Stromal cell of bone marrow (primary cell): Measurements from ENCODE around the gene GPRC5C.

Experiments used
- DNase-seq: peaks from one replicate; pipeline ENCODE4 v3.0.0-alpha.2; 2012; ENCODE audit warnings: low read depth

The GPRC5C gene

GRCh38 chr17:74452841-74453661 lies 21.2 kb downstream of the GPRC5C start:
- no peak for DNase-seq

DNA sequence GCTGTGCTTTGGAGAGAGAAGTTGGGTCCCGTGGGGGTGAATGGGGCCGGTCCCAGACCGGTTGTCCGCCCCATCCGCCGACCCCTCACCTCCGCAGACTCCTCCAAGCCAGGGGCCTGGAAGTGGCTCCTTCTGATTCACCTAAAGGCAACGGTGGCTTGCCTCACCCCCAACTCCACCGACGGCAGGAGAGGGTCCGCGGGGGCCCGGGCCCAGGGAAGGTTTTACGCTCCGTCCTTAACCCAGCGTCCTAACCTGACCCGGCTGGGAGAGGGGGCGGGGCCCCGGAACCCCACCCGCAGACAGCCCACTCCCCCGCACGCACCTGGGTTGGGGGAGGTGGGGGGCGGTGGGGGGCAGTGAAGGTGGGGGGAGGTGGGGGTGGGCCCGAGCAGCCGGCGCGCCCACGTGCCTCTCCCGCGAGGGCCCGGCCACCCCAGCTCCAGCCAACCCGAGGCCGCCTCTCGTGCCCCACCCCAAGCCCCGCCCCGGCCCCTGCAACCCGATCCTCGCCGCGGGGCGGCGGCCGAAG lies 21.8 kb downstream of the GPRC5C start:
- DNase-seq, result peak; percentile 35

DNA sequence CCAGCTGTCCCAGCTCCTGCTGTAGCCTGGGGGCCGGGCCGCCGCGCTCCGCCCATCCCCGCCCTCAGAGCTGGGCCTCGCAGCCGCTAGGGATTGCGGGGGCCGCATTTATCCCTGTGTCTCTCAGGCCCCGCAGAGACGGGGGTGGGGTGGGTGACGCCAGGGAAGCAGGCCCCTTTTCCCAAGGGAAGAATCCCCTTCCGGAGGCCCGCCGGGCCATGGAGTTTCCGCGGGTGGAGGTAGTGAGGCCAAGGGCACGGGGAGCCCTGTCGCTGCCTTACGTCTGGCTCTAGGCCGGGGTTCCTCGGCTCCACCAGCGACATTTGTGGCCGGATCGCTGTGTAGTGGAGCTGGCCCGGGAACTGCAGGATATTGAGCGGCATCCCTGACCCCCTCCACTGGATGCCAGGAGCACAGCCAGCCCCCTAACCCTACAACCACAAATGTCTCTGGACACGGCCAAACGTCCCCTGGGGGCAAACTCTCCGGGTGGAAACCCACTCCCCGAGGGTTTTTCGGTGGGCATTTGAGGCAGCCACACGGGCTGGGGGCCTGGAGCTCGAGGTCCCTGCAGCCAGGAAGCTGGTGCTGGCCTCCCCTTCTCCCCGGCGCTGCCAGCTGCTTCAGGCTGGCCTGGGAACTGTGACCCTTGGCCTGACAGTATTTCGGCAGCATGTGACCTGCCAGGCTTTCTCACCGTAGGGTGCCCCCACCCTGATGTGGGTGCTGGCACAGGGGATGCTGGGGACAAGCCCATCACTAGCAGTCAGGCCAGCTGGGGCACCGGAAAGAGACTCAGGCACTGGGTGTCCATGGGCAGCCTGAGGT lies 22.5 kb downstream of the GPRC5C start:
- no peak for DNase-seq

GRCh38 chr17:74455025-74455545 lies 23.2 kb downstream of the GPRC5C start:
- DNase-seq, result no peak

- no peak for DNase-seq
Observed at GRCh38 chr17:74455821-74456220, 23.9 kb downstream of the GPRC5C start.

DNA sequence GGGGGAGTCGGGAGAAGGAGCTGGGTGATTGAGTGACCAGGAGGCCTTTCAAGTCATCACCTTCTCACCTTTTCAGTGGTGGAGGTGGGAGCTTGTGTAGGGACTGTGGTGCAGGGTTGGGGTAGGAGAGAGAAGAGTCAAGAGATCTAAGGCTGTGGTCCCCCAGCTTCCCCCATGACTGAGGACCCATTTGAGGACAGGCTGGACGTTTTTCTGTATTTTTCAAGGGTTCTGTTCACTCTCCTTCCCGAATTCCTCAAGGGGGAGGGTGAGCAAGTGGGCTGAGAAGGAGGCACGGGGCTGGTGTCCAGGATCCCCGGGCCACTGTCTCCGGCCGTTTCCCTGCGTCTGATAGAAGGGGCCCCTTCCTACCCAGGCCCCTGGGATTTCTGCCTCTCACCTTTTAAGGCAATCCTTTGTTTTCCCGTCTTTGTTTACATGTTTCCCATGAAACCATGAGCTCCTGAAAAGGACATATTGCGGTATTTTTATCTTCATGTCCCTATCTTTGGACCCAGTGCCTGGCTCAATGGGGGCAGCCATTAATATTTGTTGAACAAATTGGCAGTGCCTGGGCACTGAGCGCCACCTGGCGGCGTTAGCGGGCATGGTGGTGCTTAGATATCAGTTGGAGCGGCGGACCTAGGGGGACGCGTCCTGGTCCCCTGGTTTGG lies 25.4 kb downstream of the GPRC5C start:
- peak; percentile 24 for DNase-seq

DNA sequence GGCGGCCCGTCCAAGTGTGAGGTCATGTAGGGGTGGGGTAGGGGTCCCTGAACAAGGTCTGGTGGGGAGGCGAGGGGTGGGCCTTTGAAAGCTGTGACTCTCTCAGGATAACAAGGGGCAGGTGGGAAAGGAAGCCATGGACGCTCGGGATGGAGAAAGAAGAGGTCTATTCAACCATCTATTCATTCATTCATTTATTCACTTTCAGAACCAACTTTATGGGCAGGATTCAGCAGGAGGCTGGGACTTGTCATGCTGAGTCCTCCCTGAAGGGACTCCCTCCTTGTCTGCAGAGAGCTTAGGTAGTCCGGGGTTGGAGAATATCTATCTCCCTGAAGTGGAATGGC lies 25.9 kb downstream of the GPRC5C start:
- DNase-seq, result no peak

- no peak for DNase-seq
Observed at GRCh38 chr17:74458835-74459234, 26.9 kb downstream of the GPRC5C start.

DNA sequence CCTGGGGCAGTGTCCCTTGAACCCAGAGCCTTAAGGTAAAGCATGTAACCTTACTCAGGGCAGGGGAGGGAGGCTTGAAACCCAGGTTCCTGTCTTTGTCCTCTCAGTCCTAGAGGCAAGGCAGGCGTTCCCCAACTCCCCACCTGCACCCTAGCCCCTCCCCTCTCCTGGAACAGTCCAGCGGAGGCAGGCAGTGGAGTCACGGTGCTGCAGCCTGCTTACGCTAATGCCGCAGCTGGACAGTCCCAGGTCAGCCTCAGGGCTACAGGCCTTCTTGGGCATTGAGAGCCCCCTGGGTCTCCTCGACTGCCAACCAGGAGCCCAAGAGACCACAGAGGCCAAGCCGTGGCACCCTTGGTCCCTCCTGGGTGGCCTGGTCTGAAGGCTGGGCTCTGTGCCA lies 27.7 kb downstream of the GPRC5C start:
- DNase-seq, result no peak

DNA sequence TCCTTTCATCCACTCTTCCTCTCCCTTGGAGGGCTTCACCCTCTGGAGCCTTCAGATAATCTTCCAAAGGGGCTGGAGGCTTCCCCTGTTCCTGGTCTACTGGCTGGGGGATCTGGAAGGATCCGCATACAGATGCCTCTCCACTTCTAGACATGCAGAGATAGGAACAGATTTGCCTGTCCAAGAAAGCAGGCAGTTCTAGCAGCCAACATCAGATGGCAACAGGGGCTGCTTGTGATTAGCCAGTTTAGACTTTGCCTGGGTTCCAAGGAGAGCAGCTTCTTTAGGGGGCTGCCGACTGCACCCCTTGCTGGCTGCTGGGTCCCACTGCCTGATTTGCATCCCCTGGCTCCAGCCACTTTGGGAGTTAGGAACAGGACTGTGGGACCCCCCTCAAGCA lies 28.4 kb downstream of the GPRC5C start:
- no peak for DNase-seq

DNA sequence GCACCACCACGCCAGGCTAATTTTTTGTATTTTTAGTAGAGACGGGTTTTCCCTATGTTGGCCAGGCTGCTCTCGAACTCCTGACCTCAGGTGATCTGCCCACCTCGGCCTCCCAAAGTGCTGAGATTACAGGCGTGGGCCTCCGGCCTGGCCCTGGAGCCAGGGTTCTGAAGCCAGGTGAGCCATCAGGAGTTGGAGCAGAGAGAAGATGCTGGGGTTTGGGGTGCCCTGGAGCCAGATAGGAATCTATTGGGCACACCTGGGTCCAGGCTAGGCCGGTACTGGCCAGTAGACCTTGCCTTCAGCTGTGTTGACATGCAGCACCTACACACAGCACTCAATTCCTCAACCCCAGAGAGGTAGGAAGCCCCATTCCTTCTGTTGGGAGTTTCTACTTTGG lies 29.1 kb downstream of the GPRC5C start:
- DNase-seq, result no peak

GRCh38 chr17:74461611-74462010 lies 29.7 kb downstream of the GPRC5C start:
- DNase-seq, result no peak

GRCh38 chr17:74464730-74465377 lies 33.0 kb downstream of the GPRC5C start:
- DNase-seq, result no peak

DNA sequence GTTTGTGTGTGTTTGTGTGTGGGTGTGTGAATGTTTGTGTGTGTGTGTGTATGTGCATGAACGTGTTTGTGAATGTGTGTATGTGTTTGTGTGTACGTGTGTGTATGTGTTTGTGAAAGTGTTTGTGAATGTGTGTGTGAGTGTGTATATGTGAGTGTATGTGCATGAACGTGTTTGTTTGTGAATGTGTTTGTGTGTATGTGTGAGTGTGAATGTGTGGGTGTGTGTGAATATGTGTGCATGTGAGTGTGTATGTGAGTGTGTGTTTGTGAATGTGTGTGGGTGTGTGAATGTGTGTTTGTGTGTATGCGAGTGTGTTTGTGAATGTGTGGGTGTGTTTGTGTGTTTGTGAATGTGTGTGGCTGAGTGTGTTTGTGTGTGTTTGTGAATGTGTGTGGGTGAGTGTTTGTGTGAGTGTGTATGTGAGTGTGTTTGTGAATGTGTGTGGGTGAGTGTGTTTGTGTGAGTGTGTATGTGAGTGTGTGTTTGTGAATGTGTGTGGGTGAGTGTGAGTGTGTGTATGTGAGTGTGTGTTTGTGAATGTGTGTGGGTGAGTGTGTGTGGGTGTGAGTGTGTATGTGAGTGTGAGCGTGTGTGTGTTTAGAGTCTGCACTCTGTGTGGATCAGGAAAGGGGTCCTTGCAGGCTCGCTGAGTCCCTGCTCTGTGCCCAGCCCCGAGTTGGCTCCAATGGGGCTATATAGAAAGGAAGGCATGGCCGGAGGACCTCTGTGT lies 33.7 kb downstream of the GPRC5C start:
- no peak for DNase-seq

DNA sequence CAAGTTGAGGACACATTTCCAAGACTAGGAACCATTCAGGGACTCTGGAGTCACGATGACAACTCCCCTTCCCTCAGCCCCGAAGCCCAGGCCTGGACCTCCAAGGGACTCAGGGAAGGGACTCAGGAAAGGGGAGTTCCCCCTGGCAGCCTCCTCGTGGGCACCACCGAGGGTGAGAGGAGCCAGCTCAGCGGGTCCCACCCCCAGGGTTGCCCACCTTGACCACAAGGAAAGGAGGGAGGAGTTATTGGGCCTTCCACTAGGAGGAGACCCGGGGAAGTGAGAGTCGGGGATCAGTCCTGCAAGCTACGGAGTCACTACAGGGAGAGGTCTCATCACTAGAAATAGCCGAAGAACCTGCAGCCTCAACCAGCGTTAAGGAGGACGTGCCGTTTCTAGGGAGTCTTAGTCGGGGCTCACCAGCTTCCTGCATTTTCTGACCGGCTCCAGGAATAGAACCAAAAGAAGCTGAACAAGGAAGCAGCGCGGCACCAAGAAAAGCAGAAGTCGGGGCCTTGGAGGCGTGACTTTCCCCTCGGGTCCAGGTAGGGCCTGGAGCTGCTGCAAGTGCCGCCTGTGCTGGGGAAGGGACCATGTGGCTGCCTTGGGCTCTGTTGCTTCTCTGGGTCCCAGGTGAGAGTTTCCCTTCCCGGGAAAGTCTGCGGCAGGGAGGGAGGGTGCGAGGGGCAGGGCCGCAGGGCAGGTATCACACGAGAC lies 34.4 kb downstream of the GPRC5C start, which contains the start of gene CD300A:
Gene CD300A (plus strand): TSS at position 524 of the 717 bp plus-strand sequence. CDS start 70 bp downstream, at position 594.
- no peak for DNase-seq

DNA sequence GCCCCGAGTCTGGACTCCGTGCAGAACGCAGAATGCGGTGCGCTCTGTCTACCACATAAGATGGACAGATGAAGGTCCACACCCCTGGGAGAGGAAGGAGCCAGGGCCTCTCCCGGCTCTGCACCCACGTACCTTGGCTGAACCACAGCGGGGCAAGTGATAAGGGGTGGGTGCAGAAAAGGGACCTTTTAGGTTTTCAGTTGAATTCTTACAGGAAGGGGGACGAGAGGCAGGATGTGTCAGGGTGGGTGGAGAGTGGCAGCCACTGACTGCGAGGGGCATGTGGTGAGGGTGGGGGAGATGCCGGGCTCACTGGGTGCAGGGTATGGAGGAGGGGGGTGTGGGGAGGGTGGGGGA lies 34.9 kb downstream of the GPRC5C start:
- no peak for DNase-seq

GRCh38 chr17:74467221-74467951 lies 35.5 kb downstream of the GPRC5C start:
- DNase-seq, result no peak

GRCh38 chr17:74471341-74471740 lies 39.5 kb downstream of the GPRC5C start:
- DNase-seq, result no peak

DNA sequence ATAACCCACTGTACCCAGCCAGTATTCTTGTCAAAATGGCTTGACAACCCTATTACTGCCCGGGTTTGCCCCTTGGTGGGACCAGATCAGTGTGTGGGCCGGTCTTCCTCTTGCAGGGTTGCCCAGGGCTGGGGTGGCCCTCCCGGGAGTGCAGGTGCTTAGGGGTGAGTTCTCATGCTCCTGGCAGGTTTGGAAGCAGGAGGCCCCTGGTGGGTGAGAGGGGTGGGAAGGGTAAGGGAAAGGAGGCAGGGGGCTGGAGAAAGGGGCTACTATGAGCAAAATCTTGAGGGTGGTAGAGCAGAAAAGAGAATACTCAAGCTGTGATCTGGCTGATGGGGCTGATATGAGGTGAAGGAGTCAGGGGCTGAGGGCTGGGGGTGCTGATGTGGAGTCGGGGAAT lies 41.0 kb downstream of the GPRC5C start:
- DNase-seq, result no peak

DNA sequence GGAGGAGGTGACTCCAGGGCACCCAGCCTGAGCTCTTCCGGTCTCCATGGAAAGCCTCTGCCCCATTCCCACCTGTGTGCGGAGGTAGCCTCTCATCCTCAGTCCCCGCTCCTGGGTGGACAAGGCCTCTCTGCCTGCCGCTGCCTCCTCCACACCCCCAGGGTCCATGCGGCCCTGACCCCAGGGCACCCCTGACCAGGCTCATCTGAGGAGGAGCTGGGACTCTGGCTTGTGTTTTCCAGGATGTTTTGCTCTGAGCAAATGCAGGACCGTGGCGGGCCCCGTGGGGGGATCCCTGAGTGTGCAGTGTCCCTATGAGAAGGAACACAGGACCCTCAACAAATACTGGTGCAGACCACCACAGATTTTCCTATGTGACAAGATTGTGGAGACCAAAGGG lies 41.4 kb downstream of the GPRC5C start:
- DNase-seq, result no peak
